Mammary epithelial cell (primary cell): ENCODE results near the gene SRGAP2C.
"Not testable (repeated sequence)": the region's sequence is repeated elsewhere in the genome, so short reads cannot be mapped to it uniquely, and the experiment has no call there.

Experiments
- CTCF ChIP-seq, 2 donors: IDR thresholded peaks in 1 of 2; conservative IDR thresholded peaks in 1 of 2; 2 replicates each; pipeline ENCODE4 v1.5.1; 2011 to 2012; ENCODE audit warnings: inconsistent platforms in 2 of 2, low read length in 2 of 2, mild to moderate bottlenecking in 2 of 2, control low read depth in 1 of 2, low read depth in 1 of 2; ENCODE audit not compliant: insufficient read depth in 1 of 2; ENCODE audit errors: extremely low read depth in 1 of 2
- EZH2 ChIP-seq: IDR thresholded peaks from 2 replicates; pipeline ENCODE4 v1.6.1; 2012; ENCODE audit warnings: low read length, inconsistent platforms, borderline replicate concordance

- TF ChIP-seq CTCF (conservative IDR thresholded peaks at IDR 0.05 in 1 of 2, IDR thresholded peaks at IDR 0.05 in 1 of 2; ENCODE audit: extremely low read depth in 1 of 2, insufficient read depth in 1 of 2, low read depth in 1 of 2, low read length in 2 of 2); EZH2: not testable (repeated sequence)
These were observed 449 bp downstream of the SRGAP2C start for GRCh38 chr1:121185140-121185708.
